ENCODE data around the gene GULP1.

DNA sequence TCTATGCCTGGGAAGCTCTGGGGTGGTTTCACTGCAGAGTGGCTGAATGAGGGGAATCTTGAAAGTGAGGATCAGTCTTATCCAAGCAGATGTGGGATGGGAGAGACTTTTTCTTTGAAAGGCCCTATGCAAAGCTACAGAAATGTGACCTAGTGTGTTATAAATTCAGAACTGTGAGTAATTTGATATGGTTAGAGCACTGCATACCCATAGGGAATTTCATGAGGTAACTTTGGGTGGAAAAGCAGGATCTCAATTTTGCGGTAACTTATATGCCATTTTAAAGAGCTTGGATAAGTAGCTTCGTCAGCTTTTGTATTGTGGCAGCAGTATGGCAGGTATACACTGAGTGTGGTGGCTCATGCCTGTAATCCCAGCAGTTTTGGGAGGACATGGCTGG is 40.9 kb downstream of the GULP1 start:
- TF ChIP-seq, protein P1, sequence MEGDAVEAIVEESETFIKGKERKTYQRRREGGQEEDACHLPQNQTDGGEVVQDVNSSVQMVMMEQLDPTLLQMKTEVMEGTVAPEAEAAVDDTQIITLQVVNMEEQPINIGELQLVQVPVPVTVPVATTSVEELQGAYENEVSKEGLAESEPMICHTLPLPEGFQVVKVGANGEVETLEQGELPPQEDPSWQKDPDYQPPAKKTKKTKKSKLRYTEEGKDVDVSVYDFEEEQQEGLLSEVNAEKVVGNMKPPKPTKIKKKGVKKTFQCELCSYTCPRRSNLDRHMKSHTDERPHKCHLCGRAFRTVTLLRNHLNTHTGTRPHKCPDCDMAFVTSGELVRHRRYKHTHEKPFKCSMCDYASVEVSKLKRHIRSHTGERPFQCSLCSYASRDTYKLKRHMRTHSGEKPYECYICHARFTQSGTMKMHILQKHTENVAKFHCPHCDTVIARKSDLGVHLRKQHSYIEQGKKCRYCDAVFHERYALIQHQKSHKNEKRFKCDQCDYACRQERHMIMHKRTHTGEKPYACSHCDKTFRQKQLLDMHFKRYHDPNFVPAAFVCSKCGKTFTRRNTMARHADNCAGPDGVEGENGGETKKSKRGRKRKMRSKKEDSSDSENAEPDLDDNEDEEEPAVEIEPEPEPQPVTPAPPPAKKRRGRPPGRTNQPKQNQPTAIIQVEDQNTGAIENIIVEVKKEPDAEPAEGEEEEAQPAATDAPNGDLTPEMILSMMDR (optimal IDR thresholded peaks at IDR 0.05 in 1 of 3, IDR thresholded peaks at IDR 0.05 in 1 of 3, conservative IDR thresholded peaks at IDR 0.05 in 1 of 3; ENCODE audit: extremely low read depth in 1 of 3, insufficient read depth in 2 of 3, low read length in 3 of 3): no peak
- no peak for TF ChIP-seq EZH2 (IDR thresholded peaks at IDR 0.05; ENCODE audit: low read length)
